OCI-LY7 (cell line): Measurements from ENCODE around the gene TSPAN9. TPM values are rescaled to one million over a fixed set of nuclear protein-coding genes. Genes with fewer than 3 reads are reported as not detected.

Experiments used
- BruUV-seq: library from RNA; stranded (reverse); fragments of 400-500 nt; replicated peaks from 2 replicates; lab custom pipeline; 2021; lab: Mats Ljungman, UMichigan
- CTCF ChIA-PET: fragments of 300-600 bp; sonication (Branson Sonifier 250); formaldehyde crosslinking; loops from one replicate; lab custom pipeline; 2022; ENCODE audit warnings: antibody characterized with exemption; ENCODE audit not compliant: unreplicated experiment; lab: Charles Lee
- POLR2A ChIA-PET: fragments of 300-600 bp; sonication (Branson Sonifier 250); formaldehyde crosslinking; loops from one replicate; lab custom pipeline; 2022; ENCODE audit warnings: antibody characterized with exemption; lab: Charles Lee
- DNase-seq: peaks from one replicate; pipeline ENCODE4 v3.0.0-alpha.2; 2015; ENCODE audit warnings: low spot score
- H2AFZ ChIP-seq: fragments of 200-600 bp; sonication (generic), shearing (Covaris generic); 2 replicates; pipeline ENCODE4 v1.6.1; 2014; ENCODE audit warnings: mild to moderate bottlenecking, antibody characterized with exemption, low read length, moderate library complexity
- H3K27ac ChIP-seq: fragments of 200-600 bp; sonication (generic); 2 replicates; pipeline ENCODE4 v1.5.1; 2014; ENCODE audit warnings: mixed run types, low read depth, mild to moderate bottlenecking, moderate library complexity, low read length, inconsistent platforms; ENCODE audit not compliant: poor library complexity, severe bottlenecking
- H3K36me3 ChIP-seq: fragments of 200-600 bp; sonication (generic); 2 replicates; pipeline ENCODE4 v1.6.1; 2014; ENCODE audit warnings: mild to moderate bottlenecking, antibody characterized with exemption, low read length, moderate library complexity, mixed read lengths; ENCODE audit not compliant: insufficient read depth
- H3K4me1 ChIP-seq: fragments of 200-600 bp; sonication (generic); 2 replicates; pipeline ENCODE4 v1.5.1; 2014; ENCODE audit warnings: mild to moderate bottlenecking, low read length; ENCODE audit not compliant: insufficient read depth, poor library complexity, severe bottlenecking
- H3K4me2 ChIP-seq: fragments of 200-600 bp; sonication (generic); 2 replicates; pipeline ENCODE4 v1.6.1; 2014; ENCODE audit warnings: mild to moderate bottlenecking, low read length
- H3K4me3 ChIP-seq: fragments of 200-600 bp; sonication (generic); 2 replicates; pipeline ENCODE4 v1.5.1; 2014; ENCODE audit warnings: mild to moderate bottlenecking, low read depth, low read length; ENCODE audit not compliant: poor library complexity, severe bottlenecking
- H3K79me2 ChIP-seq: fragments of 200-600 bp; sonication (generic); 2 replicates; pipeline ENCODE4 v1.6.1; 2016; ENCODE audit warnings: low read depth, mild to moderate bottlenecking, low read length, moderate library complexity, mixed read lengths; ENCODE audit not compliant: insufficient read depth
- H3K9me2 ChIP-seq: fragments of 200-600 bp; sonication (generic); 2 replicates; pipeline ENCODE4 v1.6.1; 2016; ENCODE audit warnings: mild to moderate bottlenecking, low read length, mixed read lengths; ENCODE audit not compliant: insufficient read depth
- H3K9me3 ChIP-seq: fragments of 200-600 bp; sonication (generic); 2 replicates; pipeline ENCODE4 v1.6.1; 2014; ENCODE audit warnings: mild to moderate bottlenecking, mixed run types, low read length, mixed read lengths
- H4K20me1 ChIP-seq: fragments of 200-600 bp; sonication (generic); 2 replicates; pipeline ENCODE4 v1.6.1; 2014; ENCODE audit warnings: mild to moderate bottlenecking, antibody characterized with exemption, low read length, moderate library complexity, mixed read lengths; ENCODE audit not compliant: insufficient read depth
- CTCF ChIP-seq: fragments of 200-600 bp; sonication (generic); conservative IDR thresholded peaks from 2 replicates; pipeline ENCODE4 v1.5.1; 2014; ENCODE audit warnings: mild to moderate bottlenecking, antibody characterized with exemption, low read length, moderate library complexity, mixed read lengths
- EZH2phosphoT487 ChIP-seq: fragments of 200-600 bp; sonication (generic); IDR thresholded peaks from 2 replicates; pipeline ENCODE4 v1.6.1; 2018; ENCODE audit warnings: low read depth, borderline replicate concordance, mild to moderate bottlenecking, mixed run types, antibody characterized with exemption, low read length, moderate library complexity, mixed read lengths
- intact Hi-C: fragments of 100-400 bp; cut with micrococcal nuclease; formaldehyde crosslinking; loops from one replicate; pipeline ENCODE4 v1.10.0; 2022; ENCODE audit not compliant: unreplicated experiment
- total RNA-seq, 2 experiments: library from RNA; depleted of rRNA in 1 of 2; stranded (reverse); fragments of >200 nt in 1 of 2; shearing (Covaris generic) in 1 of 2; gene quantifications; 2 replicates each; pipeline ENCODE4 v1.2.3, GENCODE V29; 2014 to 2022

TSPAN9 gene
- total RNA-seq, 2 experiments from 2014 or later, result 0.50 to 0.74 TPM

DNA sequence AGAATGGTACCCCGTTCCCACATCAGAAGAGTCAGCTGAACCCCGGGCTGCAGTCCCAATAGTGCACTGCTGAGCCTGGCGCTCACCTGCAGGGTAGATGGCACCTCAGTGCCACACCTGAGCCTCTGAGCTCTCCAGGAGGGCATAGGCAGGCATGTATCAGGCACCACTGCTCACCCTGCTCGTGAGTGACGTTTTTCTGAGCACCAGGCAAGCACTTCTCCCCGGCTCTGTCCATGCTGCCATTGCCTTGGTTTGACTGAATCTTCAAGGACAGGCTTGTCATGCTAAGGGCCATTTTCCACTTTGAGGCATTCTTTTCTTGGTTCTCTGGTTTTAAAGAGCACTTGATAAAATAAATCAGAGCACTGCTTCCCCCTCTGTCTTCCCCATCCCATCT is 252.2 kb downstream of the TSPAN9 start:
- H3K9me3 ChIP-seq, result no peaks in the 10 kb centered on the region
- H3K4me1 ChIP-seq, result no peaks in the 10 kb centered on the region
- H3K4me2 ChIP-seq, result no peak overlapping the region
- no peak overlapping the region for H3K27ac ChIP-seq
- H3K4me3 ChIP-seq, result no peak overlapping the region
- no peak for DNase-seq
- TF ChIP-seq CTCF (no peak), EZH2phosphoT487 (no peak)
- H3K36me3 ChIP-seq, result no peaks in the 10 kb centered on the region
- intact Hi-C loops, result no loop called here
- ChIA-PET CTCF (no interaction called here), POLR2A (no interaction called here)
- no TSS peak for BruUV-seq
- H3K9me2 ChIP-seq, result no peaks in the 10 kb centered on the region
- no peak overlapping the region for H2AFZ ChIP-seq
- H4K20me1 ChIP-seq, result no peaks in the 10 kb centered on the region
- H3K79me2 ChIP-seq, result no peaks in the 10 kb centered on the region

DNA sequence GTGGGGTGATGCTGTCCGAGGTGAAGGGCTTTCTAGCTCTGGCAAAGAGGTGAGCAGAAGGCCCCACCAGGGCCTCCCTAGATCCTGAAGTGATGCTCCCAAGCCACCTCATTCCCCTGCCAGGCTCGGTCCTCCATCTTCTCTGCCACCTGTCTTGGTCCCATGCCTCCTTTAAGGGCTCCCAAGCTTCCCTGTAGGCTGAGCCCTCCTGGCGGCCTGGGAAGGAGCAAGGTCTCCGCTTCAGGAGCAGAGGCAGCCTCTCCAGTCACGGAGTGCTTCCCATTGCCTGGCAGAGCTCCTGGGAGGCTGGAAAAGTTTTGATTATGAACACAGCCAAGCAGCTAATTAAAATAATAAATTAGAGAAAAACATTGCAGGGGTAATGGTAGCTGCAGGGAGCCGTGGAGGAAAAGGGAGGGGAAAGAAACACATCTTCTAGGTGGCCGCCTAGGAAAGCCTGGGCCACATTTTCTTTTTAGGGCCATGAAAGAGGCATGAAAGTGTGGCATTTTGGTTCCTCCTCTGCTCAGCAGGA is 253.9 kb downstream of the TSPAN9 start:
- H3K36me3 ChIP-seq, result no peaks in the 10 kb centered on the region

More for the DNA sequence above, 253.9 kb downstream of the TSPAN9 start:
- Histone ChIP-seq H3K4me2 (no peak overlapping the region), H3K4me3 (no peak overlapping the region), H3K27ac (no peak overlapping the region), H3K4me1 (no peaks in the 10 kb centered on the region), H2AFZ (no peak overlapping the region), H3K9me3 (no peaks in the 10 kb centered on the region), H4K20me1 (no peaks in the 10 kb centered on the region), H3K79me2 (no peaks in the 10 kb centered on the region), H3K9me2 (no peaks in the 10 kb centered on the region)
- TF ChIP-seq EZH2phosphoT487 (no peak), CTCF (no peak)
- intact Hi-C loops, result no loop called here
- ChIA-PET CTCF (no interaction called here), POLR2A (no interaction called here)
- BruUV-seq, result no TSS peak
- no peak for DNase-seq
